A549 (cell line): ENCODE results near the gene ATF5. TPM values are rescaled to one million over a fixed set of nuclear protein-coding genes. Genes with fewer than 3 reads are reported as not detected.
A peak's percentile ranks its signal among the peaks of the same experiment; 100 is the strongest.

Experiments used
- ATAC-seq, 2 experiments: fragments of 200-7000 bp in 1 of 2; fragments of >200 bp in 1 of 2; cut with Nextera tagmentation in 1 of 2; cut with Tn5 transposase in 1 of 2; 3 replicates each; pipeline versions ENCODE4 v1.8.0 to v1.9.1; 2018 to 2020; ENCODE audit warnings: mild to moderate bottlenecking in 1 of 2, moderate library complexity in 1 of 2
- CTCF ChIA-PET: fragments of 300-600 bp; sonication (Branson Sonifier 250); formaldehyde crosslinking; extraction: SDS; loops from one replicate; lab custom pipeline; 2021; ENCODE audit warnings: antibody characterized with exemption, inconsistent platforms; lab: Yijun Ruan, JAX
- POLR2A ChIA-PET: fragments of 350-600 bp; formaldehyde crosslinking; extraction: SDS; loops from one replicate; lab custom pipeline; 2021; ENCODE audit warnings: antibody characterized with exemption, inconsistent platforms; lab: Yijun Ruan, JAX
- DNase-seq, 2 experiments: peaks; one replicate each; pipeline versions ENCODE4 v3.0.0 to v3.0.0-alpha.2; 2011 to 2016; ENCODE audit warnings: low read depth in 1 of 2, low spot score in 1 of 2
- FAIRE-seq: peaks from 2 replicates; lab custom pipeline; 2011; peaks lifted over from hg19 to GRCh38; lab: Jason Lieb, UNC
- H3K27ac ChIP-seq, 2 experiments: fragments of >200 bp; sonication (Bioruptor Twin); formaldehyde crosslinking; 3 replicates each; pipeline ENCODE4 v1.5.1; 2016 to 2017
- H3K4me1 ChIP-seq: fragments of >200 bp; sonication (Bioruptor Twin); formaldehyde crosslinking; 3 replicates; pipeline ENCODE4 v1.6.1; 2016
- H3K4me2 ChIP-seq: fragments of >200 bp; sonication (Bioruptor Twin); formaldehyde crosslinking; 3 replicates; pipeline ENCODE4 v1.6.1; 2016
- H3K4me3 ChIP-seq: fragments of >200 bp; sonication (Bioruptor Twin); formaldehyde crosslinking; 3 replicates; pipeline ENCODE4 v1.5.1; 2016
- H3K9me3 ChIP-seq: fragments of >200 bp; sonication (Bioruptor Twin); formaldehyde crosslinking; 3 replicates; pipeline ENCODE4 v1.6.1; 2016
- BCL3 ChIP-seq: fragments of >200 bp; sonication (Bioruptor Twin); formaldehyde crosslinking; IDR thresholded peaks from 3 replicates; pipeline ENCODE4 v1.6.1; 2016
- EHMT2 ChIP-seq: fragments of 200-600 bp; sonication (generic); IDR thresholded peaks from 2 replicates; pipeline ENCODE4 v1.6.1; 2016; ENCODE audit warnings: antibody characterized with exemption, low read depth, mild to moderate bottlenecking, moderate library complexity
- ELK1 ChIP-seq: fragments of 150-350 bp; IDR thresholded peaks from 2 replicates; pipeline ENCODE4 v1.6.1; 2014; ENCODE audit warnings: low read depth, mild to moderate bottlenecking, low read length
- ESRRA ChIP-seq: fragments of 150-350 bp; IDR thresholded peaks from 2 replicates; pipeline ENCODE4 v1.6.1; 2014; ENCODE audit warnings: mild to moderate bottlenecking, low read length, borderline replicate concordance
- FOXS1 ChIP-seq: fragments of 250-450 bp; sonication (Bioruptor Pico); IDR thresholded peaks from 2 replicates; pipeline ENCODE4 v1.5.0; 2020; ENCODE audit warnings: mild to moderate bottlenecking, moderate library complexity
- JUNB ChIP-seq: fragments of >200 bp; sonication (Bioruptor Twin); formaldehyde crosslinking; IDR thresholded peaks from 2 replicates; pipeline ENCODE4 v1.6.1; 2016
- KDM5A ChIP-seq: fragments of 200-600 bp; sonication (generic); IDR thresholded peaks from 2 replicates; pipeline ENCODE4 v1.6.1; 2016; ENCODE audit warnings: antibody characterized with exemption, mild to moderate bottlenecking
- MAFK ChIP-seq: fragments of 450-650 bp; IDR thresholded peaks from 2 replicates; pipeline ENCODE4 v1.6.1; 2014; ENCODE audit not compliant: partially characterized antibody
- MAX ChIP-seq: IDR thresholded peaks from 2 replicates; pipeline ENCODE4 v1.6.1; 2012
- POLR2A ChIP-seq: IDR thresholded peaks from 2 replicates; pipeline ENCODE4 v1.6.1; 2012; ENCODE audit warnings: mild to moderate bottlenecking, low read length
- RAD21 ChIP-seq, 2 experiments: fragments of >200 bp in 1 of 2; sonication (Bioruptor Twin) in 1 of 2; formaldehyde crosslinking in 1 of 2; IDR thresholded peaks in 1 of 2; conservative IDR thresholded peaks in 1 of 2; 2 replicates in 1 of 2; 3 replicates in 1 of 2; pipeline ENCODE4 v1.6.1; 2012 to 2018; ENCODE audit warnings: inconsistent platforms in 1 of 2
- RCOR1 ChIP-seq: fragments of 150-350 bp; IDR thresholded peaks from 2 replicates; pipeline ENCODE4 v1.6.1; 2014; ENCODE audit warnings: antibody characterized with exemption, low read length, low read depth
- REST ChIP-seq: fragments of 200-600 bp; sonication (generic); IDR thresholded peaks from 2 replicates; pipeline ENCODE4 v1.6.1; 2016; ENCODE audit warnings: antibody characterized with exemption, mild to moderate bottlenecking, moderate library complexity
- RNF2 ChIP-seq: fragments of 200-600 bp; sonication (generic); IDR thresholded peaks from 2 replicates; pipeline ENCODE4 v1.6.1; 2016; ENCODE audit warnings: low read depth, mild to moderate bottlenecking, antibody characterized with exemption, moderate library complexity, borderline replicate concordance
- SMC3 ChIP-seq: fragments of >200 bp; sonication (Bioruptor Twin); formaldehyde crosslinking; IDR thresholded peaks from 3 replicates; pipeline ENCODE4 v1.6.1; 2018; ENCODE audit warnings: inconsistent platforms
- TP53 ChIP-seq: fragments of 250-450 bp; sonication (Bioruptor Pico); IDR thresholded peaks from 2 replicates; pipeline ENCODE4 v1.5.0; 2021; ENCODE audit warnings: mild to moderate bottlenecking, moderate library complexity
- ZFP36 ChIP-seq: fragments of 450-650 bp; IDR thresholded peaks from 2 replicates; pipeline ENCODE4 v1.6.1; 2014; ENCODE audit warnings: borderline replicate concordance; ENCODE audit not compliant: partially characterized antibody
- WGBS: methylation state at CpG from one replicate; pipeline ENCODE4 v1.1.6; 2017; ENCODE audit errors: missing lambda C conversion rate; 5-methylcytosine and 5-hydroxymethylcytosine counted together
- polyA plus RNA-seq, 4 experiments: library from polyadenylated mRNA; depleted of rRNA in 3 of 4; stranded (reverse); fragments of >200 nt; fragmentation: RNase III in 1 of 4; extraction: RNeasy Plus Mini Kit Qiagen cat#74134 plus additional on column Dnase treatment in 1 of 4; gene quantifications; 2 replicates in 3 of 4; 3 replicates in 1 of 4; pipeline ENCODE4 v1.2.3, GENCODE V29; 2011 to 2017

ATF5 gene
- polyA plus RNA-seq, 2 of the 4 experiments (the other 2 are of a cell fraction) = 12.9 to 42.8 TPM

- TF ChIP-seq KDM5A (0 out of 2 replicates have a peak, but pooled peaks have one; percentile 3), SMC3 (peak; percentile 100), RCOR1 (no peak), FOXS1 (no peak), MAX (no peak)
Observed at GRCh38 chr19:49937750-49938381, 8.9 kb downstream of the ATF5 start (continued).

GRCh38 chr19:49938662-49939061, 9.7 kb downstream of the ATF5 start:
- Histone ChIP-seq H3K4me2 (no peak overlapping the region), H3K4me3 (no peak overlapping the region), H3K4me1 (peaks cover 14% of the 10 kb centered on the region; the same call in 2 of the 3 replicates), H3K9me3 (no peaks in the 10 kb centered on the region), H3K27ac (no peak overlapping the region)
- POLR2A ChIA-PET = no interaction called here
- TF ChIP-seq RAD21 (conservative IDR thresholded peaks at IDR 0.05 in 1 of 2, IDR thresholded peaks at IDR 0.05 in 1 of 2) = no peak
- no peak for TF ChIP-seq MAFK
- no peak for TF ChIP-seq ESRRA
- TF ChIP-seq RCOR1 = no peak
- no peak for TF ChIP-seq ELK1
- no peak for TF ChIP-seq BCL3
- TF ChIP-seq TP53 = no peak
- TF ChIP-seq KDM5A = no peak
- no peak for TF ChIP-seq RNF2
- no peak for TF ChIP-seq ZFP36
- TF ChIP-seq REST = no peak
- TF ChIP-seq EHMT2 = no peak
- DNase-seq = no peak
- no peak for ATAC-seq
- CTCF ChIA-PET = interaction anchor here (0.6 to 7.5 kb wide), 16 partner anchors 9 to 318 kb away, joined by 3 to 121 read pairs (median 6); partner anchors contain the start of genes SIGLEC11, VRK3 and ZNF473
- WGBS = 80% methylated on average over 4 of the region's 4 CpGs
- no peak for FAIRE-seq

- ChIA-PET CTCF (interaction anchor here (0.5 to 7.5 kb wide), 8 partner anchors 9 to 196 kb away, joined by 4 to 121 read pairs (median 5); partner anchors contain the start of gene SIGLEC11), POLR2A (no interaction called here)
- Histone ChIP-seq H3K4me1 (peaks cover 14% of the 10 kb centered on the region; the same call in 2 of the 3 replicates), H3K27ac (no peak overlapping the region), H3K4me3 (no peak overlapping the region), H3K4me2 (no peak overlapping the region), H3K9me3 (no peaks in the 10 kb centered on the region)
- ATAC-seq (peak; percentile 26 to 61; a peak in 4 of 6 replicates), DNase-seq (peak in 1 of 2 experiments; percentile 31), FAIRE-seq (no peak)
- 58% methylated on average over 7 of the region's 7 CpGs for WGBS
- TF ChIP-seq JUNB (no peak), POLR2A (no peak), MAX (peak; percentile 64), ZFP36 (no peak)
Observed at GRCh38 chr19:49939721-49940481, 10.9 kb downstream of the ATF5 start.
